Activated B cell treated with CpG ODN at 0.5 μM for 24 hours (primary cell): ENCODE data around the gene HELB. TPM values are rescaled to one million over a fixed set of nuclear protein-coding genes. Genes with fewer than 3 reads are reported as not detected.
A peak's percentile ranks its signal among the peaks of the same experiment; 100 is the strongest.

Experiments used
- ATAC-seq: fragments of 200-7000 bp; cut with Tn5 transposase; one replicate; pipeline ENCODE4 v1.10.0; 2021; ENCODE audit warnings: low read depth, mild to moderate bottlenecking, moderate library complexity
- CTCF ChIA-PET: fragments of 350-600 bp; sonication (Branson Sonifier 250); formaldehyde crosslinking; loops from one replicate; lab custom pipeline; 2021; ENCODE audit warnings: antibody characterized with exemption; lab: Charles Lee
- POLR2A ChIA-PET: fragments of 350-600 bp; sonication (Branson Sonifier 250); formaldehyde crosslinking; loops from one replicate; lab custom pipeline; 2021; ENCODE audit warnings: antibody characterized with exemption; lab: Charles Lee
- DNase-seq: peaks from one replicate; pipeline ENCODE4 v3.0.0; 2022
- H3K27ac Mint-ChIP-seq: one replicate; pipeline ENCODE4 v1.8.0; 2020; ENCODE audit warnings: mixed read lengths
- H3K27me3 Mint-ChIP-seq: one replicate; pipeline ENCODE4 v1.8.0; 2021; ENCODE audit warnings: mixed read lengths
- H3K36me3 Mint-ChIP-seq: one replicate; pipeline ENCODE4 v1.8.0; 2021; ENCODE audit warnings: low read depth, mixed read lengths
- H3K4me1 Mint-ChIP-seq: one replicate; pipeline ENCODE4 v1.8.0; 2021; ENCODE audit warnings: mixed read lengths
- H3K4me3 Mint-ChIP-seq: one replicate; pipeline ENCODE4 v1.8.0; 2020; ENCODE audit warnings: mild to moderate bottlenecking, mixed read lengths
- H3K9me3 Mint-ChIP-seq: one replicate; pipeline ENCODE4 v1.8.0; 2020; ENCODE audit warnings: mixed read lengths
- intact Hi-C: fragments of 100-400 bp; cut with micrococcal nuclease; formaldehyde crosslinking; loops from one replicate; pipeline ENCODE4 v1.15.1; 2024
- total RNA-seq: library from RNA; stranded (reverse); gene quantifications from 2 replicates; pipeline ENCODE4 v1.2.3, GENCODE V29; 2022
- TF ChIP-seq, protein P1 (sequence below): fragments of 200-600 bp; IDR thresholded peaks from one replicate; pipeline ENCODE4 v1.8.0; 2022; ENCODE audit warnings: antibody characterized with exemption, mild to moderate bottlenecking

Gene HELB
- total RNA-seq, 1 donor from 2014 or later = 7.2 TPM

DNA sequence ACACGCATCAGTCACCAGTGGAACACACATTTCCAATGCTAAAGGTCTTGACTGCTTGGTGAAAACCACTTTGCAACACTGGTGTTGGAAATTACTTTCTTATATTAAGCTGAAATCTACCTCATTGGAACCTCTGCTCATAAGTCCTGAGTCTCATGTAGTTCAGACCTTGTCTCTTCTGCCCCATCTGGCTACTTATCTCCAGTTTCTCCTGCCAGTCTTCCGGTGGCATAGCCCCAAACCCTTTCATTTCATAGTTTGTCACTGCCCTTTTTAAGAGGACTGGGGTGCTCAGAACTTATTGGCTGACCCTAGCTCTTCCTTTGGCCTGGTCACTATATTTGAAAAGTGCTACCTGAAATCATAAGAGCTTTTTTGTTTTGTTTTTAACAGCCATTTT is 43.7 kb downstream of the HELB start:
- DNase-seq = no peak
- H3K27me3 Mint-ChIP-seq = no peaks in the 10 kb centered on the region
- no peaks in the 10 kb centered on the region for H3K4me1 Mint-ChIP-seq
- no peak for ATAC-seq
- CTCF ChIA-PET = no interaction called here
- intact Hi-C loops = no loop called here
- POLR2A ChIA-PET = no interaction called here
- H3K36me3 Mint-ChIP-seq = peaks cover 43% of the 10 kb centered on the region
- peaks cover 10% of the 10 kb centered on the region for H3K9me3 Mint-ChIP-seq
- H3K4me3 Mint-ChIP-seq = no peak overlapping the region
- no peak overlapping the region for H3K27ac Mint-ChIP-seq
- TF ChIP-seq, protein P1, sequence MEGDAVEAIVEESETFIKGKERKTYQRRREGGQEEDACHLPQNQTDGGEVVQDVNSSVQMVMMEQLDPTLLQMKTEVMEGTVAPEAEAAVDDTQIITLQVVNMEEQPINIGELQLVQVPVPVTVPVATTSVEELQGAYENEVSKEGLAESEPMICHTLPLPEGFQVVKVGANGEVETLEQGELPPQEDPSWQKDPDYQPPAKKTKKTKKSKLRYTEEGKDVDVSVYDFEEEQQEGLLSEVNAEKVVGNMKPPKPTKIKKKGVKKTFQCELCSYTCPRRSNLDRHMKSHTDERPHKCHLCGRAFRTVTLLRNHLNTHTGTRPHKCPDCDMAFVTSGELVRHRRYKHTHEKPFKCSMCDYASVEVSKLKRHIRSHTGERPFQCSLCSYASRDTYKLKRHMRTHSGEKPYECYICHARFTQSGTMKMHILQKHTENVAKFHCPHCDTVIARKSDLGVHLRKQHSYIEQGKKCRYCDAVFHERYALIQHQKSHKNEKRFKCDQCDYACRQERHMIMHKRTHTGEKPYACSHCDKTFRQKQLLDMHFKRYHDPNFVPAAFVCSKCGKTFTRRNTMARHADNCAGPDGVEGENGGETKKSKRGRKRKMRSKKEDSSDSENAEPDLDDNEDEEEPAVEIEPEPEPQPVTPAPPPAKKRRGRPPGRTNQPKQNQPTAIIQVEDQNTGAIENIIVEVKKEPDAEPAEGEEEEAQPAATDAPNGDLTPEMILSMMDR = no peak

DNA sequence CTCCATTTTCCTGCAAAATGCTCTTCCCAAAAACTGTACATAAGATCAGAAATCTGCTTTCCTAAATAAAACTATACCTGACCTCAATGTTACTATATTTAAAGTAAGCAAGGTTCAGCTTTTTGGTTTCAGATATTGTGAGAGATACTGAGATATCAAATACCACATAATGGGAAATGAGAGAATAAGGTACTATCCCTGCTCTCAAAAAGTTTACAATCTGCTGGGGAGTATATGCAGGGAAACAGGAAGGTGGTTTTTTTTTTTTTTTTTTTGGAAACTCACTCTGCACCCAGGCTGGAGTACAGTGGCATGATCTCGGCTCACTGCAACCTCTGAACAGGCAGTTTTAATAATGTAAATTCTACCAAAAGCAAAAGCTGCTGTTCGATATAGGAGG is 49.0 kb downstream of the HELB start:
- TF ChIP-seq, protein P1 = no peak
- ATAC-seq = no peak
- no peaks in the 10 kb centered on the region for H3K27me3 Mint-ChIP-seq
- H3K36me3 Mint-ChIP-seq = peaks cover 5% of the 10 kb centered on the region
- DNase-seq = no peak
- intact Hi-C loops = no loop called here
- H3K4me1 Mint-ChIP-seq = no peaks in the 10 kb centered on the region
- ChIA-PET CTCF (interaction anchor here (0.7 to 6.0 kb wide), 3 partner anchors 206 to 461 kb away, joined by 3 to 72 read pairs (median 4); no protein-coding TSS in a partner anchor), POLR2A (no interaction called here)
- H3K4me3 Mint-ChIP-seq = no peak overlapping the region
- no peak overlapping the region for H3K27ac Mint-ChIP-seq
- no peaks in the 10 kb centered on the region for H3K9me3 Mint-ChIP-seq

DNA sequence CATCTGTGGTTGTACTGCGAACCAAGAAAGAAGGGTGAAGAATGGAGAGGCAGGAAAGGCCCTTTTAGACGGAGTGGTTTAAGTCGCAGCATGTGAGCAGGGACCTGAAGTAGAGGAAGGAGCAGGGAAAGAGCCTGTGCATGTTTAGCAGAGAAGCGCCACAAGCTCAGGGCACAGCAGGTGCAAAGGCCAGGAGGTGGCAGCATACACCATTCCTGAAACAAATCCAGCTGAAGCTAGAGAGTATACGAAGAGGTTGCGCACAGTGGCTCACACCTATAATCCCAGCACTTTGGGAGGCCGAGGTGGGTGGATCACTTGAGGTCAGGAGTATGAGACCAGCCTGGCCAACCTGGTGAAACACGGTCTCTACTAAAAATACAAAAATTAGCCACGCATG is 49.9 kb downstream of the HELB start:
- Mint-ChIP-seq H3K27ac (no peak overlapping the region), H3K9me3 (no peaks in the 10 kb centered on the region), H3K36me3 (peaks cover 1% of the 10 kb centered on the region), H3K4me1 (no peaks in the 10 kb centered on the region), H3K27me3 (no peaks in the 10 kb centered on the region), H3K4me3 (no peak overlapping the region)
- CTCF ChIA-PET = interaction anchor here (0.8 to 6.0 kb wide), 8 partner anchors 12 to 506 kb away, joined by 3 to 72 read pairs (median 4); no protein-coding TSS in a partner anchor
- POLR2A ChIA-PET = interaction anchor here (1.2 kb wide), 1 partner anchor 341 kb away, joined by 3 read pairs; no protein-coding TSS in a partner anchor
- DNase-seq (no peak), ATAC-seq (peak; percentile 37)
- intact Hi-C loops = loop anchor here (1.0 kb wide), 2 partner anchors 342 to 509 kb away; no protein-coding TSS in a partner anchor
- TF ChIP-seq, protein P1 = no peak

DNA sequence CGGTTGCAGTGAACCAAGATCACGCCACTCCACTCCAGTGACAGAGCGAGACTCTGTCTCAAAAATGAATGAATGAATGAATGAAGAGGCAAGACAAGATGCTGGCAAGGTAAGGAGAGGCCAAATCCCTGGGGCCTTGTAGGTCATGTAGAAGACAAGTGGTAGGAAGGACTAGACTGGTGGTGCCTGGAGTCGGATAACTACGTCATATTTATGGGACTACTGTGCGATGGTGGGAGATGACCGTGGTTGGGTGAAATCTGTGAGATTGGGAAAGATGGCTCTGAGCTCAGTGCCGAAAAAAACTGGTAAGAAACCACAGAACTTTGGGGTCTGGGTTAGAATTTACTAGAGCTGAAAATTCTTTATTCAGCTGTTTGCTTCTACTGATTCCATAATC is 50.6 kb downstream of the HELB start:
- ChIA-PET POLR2A (interaction anchor here (1.2 kb wide), 1 partner anchor 340 kb away, joined by 3 read pairs; no protein-coding TSS in a partner anchor), CTCF (interaction anchor here (0.8 to 6.0 kb wide), 7 partner anchors 118 to 505 kb away, joined by 3 to 72 read pairs (median 4); no protein-coding TSS in a partner anchor)
- Mint-ChIP-seq H3K4me1 (no peaks in the 10 kb centered on the region), H3K27ac (no peak overlapping the region), H3K9me3 (no peaks in the 10 kb centered on the region), H3K36me3 (no peaks in the 10 kb centered on the region), H3K4me3 (no peak overlapping the region), H3K27me3 (no peaks in the 10 kb centered on the region)
- ATAC-seq = no peak
- intact Hi-C loops = loop anchor here (1.0 kb wide), 2 partner anchors 341 to 508 kb away; no protein-coding TSS in a partner anchor
- no peak for DNase-seq
- TF ChIP-seq, protein P1 = no peak

DNA sequence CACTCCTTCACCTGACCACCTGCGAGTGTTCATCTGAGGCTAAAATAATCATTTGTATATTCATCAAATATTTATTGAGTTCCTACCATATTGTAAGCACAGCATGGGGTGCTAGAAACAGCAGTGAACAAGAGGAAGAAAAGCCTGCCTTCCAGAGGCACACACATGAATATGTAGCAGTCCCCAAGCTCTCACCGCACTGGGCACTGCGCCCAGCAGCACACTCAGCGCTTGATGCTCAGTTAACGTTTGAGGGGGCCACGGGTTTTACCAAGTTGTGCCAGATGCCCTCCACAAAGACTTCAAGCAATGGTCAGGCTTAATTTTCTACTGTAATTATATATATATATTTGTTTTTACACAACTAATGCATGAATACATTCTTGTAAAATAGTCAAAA is 52.0 kb downstream of the HELB start:
- H3K27me3 Mint-ChIP-seq = no peaks in the 10 kb centered on the region
- intact Hi-C loops = no loop called here
- TF ChIP-seq, protein P1 = no peak
- no peaks in the 10 kb centered on the region for H3K9me3 Mint-ChIP-seq
- H3K36me3 Mint-ChIP-seq = no peaks in the 10 kb centered on the region
- no peak for DNase-seq
- H3K27ac Mint-ChIP-seq = no peak overlapping the region
- CTCF ChIA-PET = interaction anchor here (1.6 to 6.0 kb wide), 2 partner anchors 340 to 506 kb away, joined by 4 to 72 read pairs; no protein-coding TSS in a partner anchor
- POLR2A ChIA-PET = no interaction called here
- ATAC-seq = no peak
- no peak overlapping the region for H3K4me3 Mint-ChIP-seq
- H3K4me1 Mint-ChIP-seq = no peaks in the 10 kb centered on the region
